CD4-positive, CD25-positive, alpha-beta regulatory T cell (primary cell): ENCODE results near the gene DHRSX. TPM values are rescaled to one million over a fixed set of nuclear protein-coding genes. Genes with fewer than 3 reads are reported as not detected.
"Not testable (repeated sequence)": the region's sequence is repeated elsewhere in the genome, so short reads cannot be mapped to it uniquely, and the experiment has no call there.

Source experiments
- ATAC-seq, 2 donors: fragments of 150-1000 bp; cut with Tn5 transposase; one replicate each; pipeline ENCODE4 v1.10.0; 2021; ENCODE audit warnings: low read depth in 2 of 2, moderate number of reproducible peaks in 2 of 2, moderate library complexity in 1 of 2
- DNase-seq, 3 donors: peaks; one replicate each; pipeline versions ENCODE4 v3.0.0 to v3.0.0-alpha.2; 2012 to 2022; ENCODE audit warnings: mixed read lengths in 1 of 3
- H3K27ac ChIP-seq: one replicate; pipeline ENCODE4 v1.7.0; 2013; ENCODE audit warnings: mild to moderate bottlenecking, low read length; ENCODE audit not compliant: insufficient read depth, poor library complexity, severe bottlenecking
- H3K27me3 ChIP-seq: one replicate; pipeline ENCODE4 v1.7.0; 2013; ENCODE audit warnings: low read length; ENCODE audit not compliant: control insufficient read depth, insufficient read depth
- H3K36me3 ChIP-seq: one replicate; pipeline ENCODE4 v1.7.0; 2013; ENCODE audit warnings: mild to moderate bottlenecking, low read length, moderate library complexity; ENCODE audit not compliant: control insufficient read depth, insufficient read depth
- H3K4me1 ChIP-seq: 2 replicates; pipeline ENCODE4 v1.7.0; 2013; ENCODE audit warnings: mild to moderate bottlenecking, low read length; ENCODE audit not compliant: insufficient read depth, control insufficient read depth, poor library complexity, severe bottlenecking
- H3K4me3 ChIP-seq: one replicate; pipeline ENCODE4 v1.7.0; 2013; ENCODE audit warnings: low read depth, mild to moderate bottlenecking, low read length, moderate library complexity
- H3K9me3 ChIP-seq, 2 experiments: 1 replicate in 1 of 2; 2 replicates in 1 of 2; pipeline ENCODE4 v1.7.0; 2013; ENCODE audit warnings: low read length in 2 of 2, mild to moderate bottlenecking in 1 of 2, moderate library complexity in 1 of 2; ENCODE audit not compliant: control insufficient read depth in 2 of 2
- H3K27ac Mint-ChIP-seq, 3 donors: one replicate each; pipeline ENCODE4 v1.8.0; 2020 to 2022; ENCODE audit warnings: mild to moderate bottlenecking in 3 of 3, mixed read lengths in 3 of 3, moderate library complexity in 2 of 3
- H3K27me3 Mint-ChIP-seq: one replicate; pipeline ENCODE4 v1.8.0; 2022; ENCODE audit warnings: mild to moderate bottlenecking, mixed read lengths
- H3K36me3 Mint-ChIP-seq: one replicate; pipeline ENCODE4 v1.8.0; 2020; ENCODE audit warnings: mixed read lengths
- H3K4me1 Mint-ChIP-seq, 4 donors: one replicate each; pipeline ENCODE4 v1.8.0; 2020 to 2022; ENCODE audit warnings: mixed read lengths in 4 of 4, mild to moderate bottlenecking in 1 of 4
- H3K4me3 Mint-ChIP-seq, 4 donors: one replicate each; pipeline ENCODE4 v1.8.0; 2020 to 2022; ENCODE audit warnings: mild to moderate bottlenecking in 4 of 4, mixed read lengths in 4 of 4, moderate library complexity in 3 of 4
- H3K9me3 Mint-ChIP-seq, 7 donors: one replicate each; pipeline ENCODE4 v1.8.0; 2020 to 2022; ENCODE audit warnings: mixed read lengths in 7 of 7, mild to moderate bottlenecking in 3 of 7, moderate library complexity in 2 of 7
- polyA plus RNA-seq, 4 donors: library from polyadenylated mRNA; unstranded; fragments of 300-500 nt; fragmentation: Illumina TruSeq; gene quantifications; one replicate each; pipeline ENCODE4 v1.2.3, GENCODE V29; 2021
- total RNA-seq: library from RNA; stranded (reverse); gene quantifications from one replicate; pipeline ENCODE4 v1.2.3, GENCODE V29; 2022

DHRSX gene
- total and polyA plus RNA-seq, 5 donors from 2014 or later, result 16.5 to 21.8 (median 18.4) TPM

DNA sequence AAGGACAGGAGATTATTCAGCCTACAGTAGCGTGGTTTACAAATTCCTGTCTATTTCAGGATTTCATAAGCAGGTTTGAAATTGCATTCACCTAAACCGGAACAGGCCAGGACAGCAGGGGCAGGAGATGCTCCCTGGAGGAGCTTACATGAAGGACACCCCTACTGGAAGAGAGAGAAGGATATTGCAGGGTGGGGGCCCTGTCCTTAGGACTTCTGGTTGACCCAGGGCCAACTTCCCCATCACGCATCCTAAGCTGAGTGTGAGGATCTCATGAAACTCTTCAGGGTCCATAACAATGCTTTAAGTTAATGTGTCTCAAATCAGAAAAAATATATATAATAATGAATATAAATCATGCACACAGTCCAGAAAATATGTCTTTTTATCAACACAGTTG lies 6.4 kb upstream of the DHRSX start:
- no peaks in the 10 kb centered on the region for H3K9me3 Mint-ChIP-seq
- Histone ChIP-seq H3K36me3 (no peaks in the 10 kb centered on the region), H3K9me3 (no peaks in the 10 kb centered on the region), H3K27ac (no peak overlapping the region), H3K4me3 (no peak overlapping the region), H3K4me1 (no peaks in the 10 kb centered on the region), H3K27me3 (no peaks in the 10 kb centered on the region)
- DNase-seq, result no peak
- H3K27me3 Mint-ChIP-seq, result peaks cover 7% of the 10 kb centered on the region
- no peaks in the 10 kb centered on the region for H3K36me3 Mint-ChIP-seq
- no peak overlapping the region for H3K27ac Mint-ChIP-seq
- no peak overlapping the region for H3K4me3 Mint-ChIP-seq
- H3K4me1 Mint-ChIP-seq, result peaks cover 0 to 8% (median 1%) of the 10 kb centered on the region in 4 donors
- no peak for ATAC-seq

DNA sequence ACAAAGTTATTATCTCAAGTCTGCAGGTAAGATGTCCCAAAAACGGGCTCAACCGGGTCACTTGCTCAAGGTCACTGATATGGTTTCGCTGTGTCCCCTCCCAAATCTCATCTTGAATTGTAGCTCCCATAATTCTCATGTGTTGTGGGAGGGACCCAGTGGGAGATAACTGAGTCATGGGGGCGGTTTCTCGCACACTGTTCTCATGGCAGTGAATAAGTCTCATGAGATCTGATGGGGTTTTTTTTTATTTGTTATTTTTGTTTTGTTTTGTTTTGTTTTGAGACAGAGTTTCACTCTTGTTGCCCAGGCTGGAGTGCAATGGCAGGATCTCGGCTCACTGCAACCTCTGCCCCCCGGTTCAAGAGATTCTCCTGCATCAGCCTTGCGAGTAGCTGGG lies 4.6 kb upstream of the DHRSX start:
- ATAC-seq, H3K27me3 ChIP-seq, H3K36me3 Mint-ChIP-seq, H3K4me1 Mint-ChIP-seq, DNase-seq, H3K27me3 Mint-ChIP-seq, H3K9me3 ChIP-seq, H3K4me3 Mint-ChIP-seq, H3K9me3 Mint-ChIP-seq, H3K27ac ChIP-seq, H3K36me3 ChIP-seq, H3K27ac Mint-ChIP-seq, H3K4me1 ChIP-seq, H3K4me3 ChIP-seq: not testable (repeated sequence)

DNA sequence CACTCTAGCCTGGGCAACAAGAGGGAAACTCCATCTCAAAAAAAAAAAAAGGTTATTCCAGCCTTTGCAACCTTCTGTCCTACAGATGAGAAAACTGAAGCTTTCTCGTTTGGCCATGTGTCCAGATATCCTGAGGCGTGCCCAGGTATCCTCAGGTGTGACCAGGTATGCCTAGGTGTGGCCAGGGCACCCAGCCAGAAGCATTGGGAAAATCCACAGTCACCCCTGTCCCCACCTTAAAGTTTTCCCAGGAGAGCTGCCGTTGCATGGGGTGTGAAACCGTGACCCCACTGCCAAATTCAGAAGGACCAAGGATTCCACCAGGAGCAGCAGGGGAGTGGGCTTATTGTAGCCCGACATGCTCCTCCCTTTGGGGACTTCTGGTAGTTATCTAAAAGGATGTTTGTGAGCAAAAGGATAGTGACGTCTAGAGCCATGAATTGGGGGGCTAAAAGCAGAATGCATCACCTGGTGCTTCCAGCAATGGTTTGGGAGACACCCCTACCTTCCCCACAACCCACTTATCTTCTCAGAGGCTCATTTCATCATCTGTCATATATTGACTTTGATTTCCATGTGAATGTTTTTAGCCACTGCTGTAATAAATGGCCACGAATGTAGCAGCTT lies 4.0 kb upstream of the DHRSX start:
- Mint-ChIP-seq H3K9me3 (no peaks in the 10 kb centered on the region), H3K27ac (no peak overlapping the region), H3K4me1 (peaks cover 0 to 10% (median 4%) of the 10 kb centered on the region in 4 donors), H3K27me3 (peaks cover 7% of the 10 kb centered on the region), H3K36me3 (no peaks in the 10 kb centered on the region), H3K4me3 (peak overlapping the region in 1 of 4 donors; percentile 64)
- no peaks in the 10 kb centered on the region for H3K36me3 ChIP-seq
- H3K4me3 ChIP-seq, result no peak overlapping the region
- no peaks in the 10 kb centered on the region for H3K27me3 ChIP-seq
- no peak overlapping the region for H3K27ac ChIP-seq
- DNase-seq (no peak), ATAC-seq (no peak)
- no peaks in the 10 kb centered on the region for H3K9me3 ChIP-seq
- H3K4me1 ChIP-seq, result peaks cover under 1% of the 10 kb centered on the region

DNA sequence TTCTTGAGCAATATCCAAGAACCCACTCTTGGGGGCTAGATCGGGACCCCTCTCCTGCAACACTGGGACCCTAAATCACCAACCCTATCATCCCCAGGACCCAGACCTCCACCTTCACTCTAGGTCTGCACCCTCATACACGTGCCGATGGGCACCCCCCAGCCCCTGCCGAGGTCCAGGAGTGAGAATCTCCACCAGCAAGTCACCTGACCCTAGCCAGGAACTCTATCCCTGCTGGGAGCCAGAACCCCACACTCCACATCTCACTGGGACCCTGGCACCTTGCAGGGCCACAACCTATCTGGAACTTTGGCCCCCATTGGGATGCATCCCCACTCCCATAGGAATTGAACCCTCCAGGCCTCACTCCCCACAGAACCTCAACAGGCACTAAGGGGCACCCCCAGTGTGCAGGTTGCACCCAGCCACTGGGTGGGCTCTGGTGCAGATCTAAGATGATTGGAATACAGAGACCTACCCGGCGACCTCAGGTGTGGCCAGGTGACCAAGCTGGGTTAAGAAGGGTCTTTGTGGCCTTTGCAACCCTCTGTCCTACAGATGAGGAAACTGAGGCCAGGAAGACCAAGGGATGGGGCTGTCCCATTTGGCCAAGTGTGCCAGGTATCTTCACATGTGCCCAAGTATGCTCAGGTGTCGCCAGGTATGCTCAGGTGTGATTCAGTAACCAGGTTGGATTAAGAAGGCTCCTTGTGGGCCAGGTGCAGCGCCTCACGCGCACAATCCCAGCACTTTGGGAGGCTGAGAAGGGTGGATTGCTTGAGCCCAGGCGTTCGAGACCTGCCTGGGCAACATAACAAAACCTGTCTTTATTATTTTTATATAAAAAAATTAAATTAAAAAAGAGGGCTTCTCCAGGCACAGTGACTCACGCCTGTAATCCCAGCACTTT lies 3.1 kb upstream of the DHRSX start:
- H3K4me3 Mint-ChIP-seq, result peak overlapping the region; percentile 3 to 89 (median 78)
- ATAC-seq, result no peak
- H3K27ac Mint-ChIP-seq, result peak overlapping the region in 1 of 3 donors; percentile 83

GRCh38 chrX:2502668-2503519 lies 2.1 kb upstream of the DHRSX start:
- peak overlapping the region; percentile 55 to 89 (median 78) for H3K4me3 Mint-ChIP-seq

More for the DNA sequence above, 3.1 kb upstream of the DHRSX start:
- Mint-ChIP-seq H3K27me3 (peaks cover 5% of the 10 kb centered on the region), H3K36me3 (no peaks in the 10 kb centered on the region), H3K4me1 (peaks cover 4 to 20% (median 11%) of the 10 kb centered on the region in 4 donors), H3K9me3 (no peaks in the 10 kb centered on the region)
- Histone ChIP-seq H3K27ac (no peak overlapping the region), H3K27me3 (no peaks in the 10 kb centered on the region), H3K36me3 (no peaks in the 10 kb centered on the region), H3K9me3 (no peaks in the 10 kb centered on the region), H3K4me1 (peaks cover 10% of the 10 kb centered on the region), H3K4me3 (no peak overlapping the region)
- no peak for DNase-seq

DNA sequence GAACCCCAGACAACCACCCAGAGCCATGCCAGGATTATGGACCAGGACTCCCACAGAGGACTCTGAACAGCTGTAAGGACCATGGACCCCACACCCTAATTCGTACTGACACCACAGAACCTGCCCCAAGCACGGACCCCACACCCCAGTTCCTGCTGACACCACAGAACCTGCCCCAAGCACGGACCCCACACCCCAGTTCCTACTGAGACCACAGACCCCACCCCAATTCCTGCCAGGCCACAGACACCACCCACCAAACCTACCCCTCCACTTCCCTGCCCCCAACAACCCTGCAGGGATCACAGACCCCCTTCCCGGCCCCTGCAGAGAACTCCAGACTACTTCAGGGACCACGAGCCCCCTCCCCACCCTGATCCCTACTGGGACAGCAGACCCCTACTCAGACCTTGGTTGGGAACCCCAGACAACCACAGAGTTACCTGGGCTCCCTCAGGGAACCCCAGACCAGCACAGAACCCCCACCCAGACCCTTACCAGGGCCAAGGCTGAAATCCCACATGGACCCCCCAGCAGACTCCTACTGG lies 1.4 kb upstream of the DHRSX start:
- ATAC-seq (no peak), DNase-seq (no peak)
- Mint-ChIP-seq H3K27me3 (no peaks in the 10 kb centered on the region), H3K4me1 (peaks cover 18 to 36% (median 23%) of the 10 kb centered on the region in 4 donors), H3K36me3 (no peaks in the 10 kb centered on the region), H3K27ac (peak overlapping the region in 2 of 3 donors; percentile 43 to 87), H3K9me3 (no peaks in the 10 kb centered on the region), H3K4me3 (peak overlapping the region; percentile 78 to 87 (median 82))
- no peaks in the 10 kb centered on the region for H3K9me3 ChIP-seq
- peaks cover 22% of the 10 kb centered on the region for H3K4me1 ChIP-seq
- H3K27ac ChIP-seq, result no peak overlapping the region
- H3K4me3 ChIP-seq, result no peak overlapping the region
- H3K27me3 ChIP-seq, result no peaks in the 10 kb centered on the region
- no peaks in the 10 kb centered on the region for H3K36me3 ChIP-seq

More at GRCh38 chrX:2502668-2503519, 2.1 kb upstream of the DHRSX start:
- Mint-ChIP-seq H3K9me3 (no peaks in the 10 kb centered on the region), H3K27me3 (no peaks in the 10 kb centered on the region), H3K36me3 (no peaks in the 10 kb centered on the region), H3K27ac (peak overlapping the region in 2 of 3 donors; percentile 58 to 83), H3K4me1 (peaks cover 12 to 29% (median 21%) of the 10 kb centered on the region in 4 donors)
- no peak overlapping the region for H3K27ac ChIP-seq
- H3K4me3 ChIP-seq, result no peak overlapping the region
- H3K4me1 ChIP-seq, result peaks cover 20% of the 10 kb centered on the region
- H3K36me3 ChIP-seq, result no peaks in the 10 kb centered on the region
- ATAC-seq, result no peak
- no peak for DNase-seq
- H3K9me3 ChIP-seq, result no peaks in the 10 kb centered on the region
- H3K27me3 ChIP-seq, result no peaks in the 10 kb centered on the region

- no peaks in the 10 kb centered on the region for H3K36me3 ChIP-seq
- peak overlapping the region in 2 of 3 donors; percentile 74 to 87 for H3K27ac Mint-ChIP-seq
- H3K27me3 Mint-ChIP-seq, result no peaks in the 10 kb centered on the region
- no peak for ATAC-seq
- H3K4me1 ChIP-seq, result peaks cover 22% of the 10 kb centered on the region
- H3K4me3 ChIP-seq, result no peak overlapping the region
- peaks cover 18 to 39% (median 23%) of the 10 kb centered on the region in 4 donors for H3K4me1 Mint-ChIP-seq
- no peaks in the 10 kb centered on the region for H3K9me3 ChIP-seq
- no peak for DNase-seq
- peak overlapping the region; percentile 78 to 87 (median 82) for H3K4me3 Mint-ChIP-seq
- no peaks in the 10 kb centered on the region for H3K36me3 Mint-ChIP-seq
- no peak overlapping the region for H3K27ac ChIP-seq
- H3K9me3 Mint-ChIP-seq, result no peaks in the 10 kb centered on the region
- H3K27me3 ChIP-seq, result no peaks in the 10 kb centered on the region
Observed at GRCh38 chrX:2501559-2502102, 855 bp upstream of the DHRSX start.
